K562 (cell line): ENCODE measurements around the gene PRKAG2. TPM values are rescaled to one million over a fixed set of nuclear protein-coding genes. Genes with fewer than 3 reads are reported as not detected.
"Not testable (repeated sequence)": the region's sequence is repeated elsewhere in the genome, so short reads cannot be mapped to it uniquely, and the experiment has no call there.

Experiments used
- BHLHE40 ChIP-seq: IDR thresholded peaks from 2 replicates; pipeline ENCODE4 v1.6.1; 2011; ENCODE audit warnings: low read length, improper control_type of control experiment
- CREM ChIP-seq: IDR thresholded peaks from 2 replicates; pipeline ENCODE4 v1.6.1; 2014; ENCODE audit warnings: antibody characterized with exemption, low read depth
- CTCFL ChIP-seq: IDR thresholded peaks from 2 replicates; pipeline ENCODE4 v1.6.1; 2011; ENCODE audit warnings: borderline replicate concordance, low read depth, mild to moderate bottlenecking, moderate library complexity, low read length; ENCODE audit not compliant: insufficient read depth, poor library complexity, severe bottlenecking
- HDAC1 ChIP-seq, 2 experiments: fragments of 450-650 bp; IDR thresholded peaks; 2 replicates each; pipeline ENCODE4 v1.6.1; 2016 to 2017; ENCODE audit warnings: inconsistent platforms in 1 of 2, mild to moderate bottlenecking in 1 of 2, moderate library complexity in 1 of 2
- HDAC8 ChIP-seq: fragments of 450-650 bp; IDR thresholded peaks from 2 replicates; pipeline ENCODE4 v1.6.1; 2016; ENCODE audit warnings: mild to moderate bottlenecking, missing genetic modification characterization, moderate library complexity, missing compliant biosample characterization
- ID3 ChIP-seq, 2 experiments: fragments of 250-450 bp in 1 of 2; fragments of 450-650 bp in 1 of 2; sonication (Bioruptor Pico) in 1 of 2; IDR thresholded peaks; 2 replicates each; pipeline versions ENCODE4 v1.6.1 to v1.8.0; 2016 to 2021; ENCODE audit warnings: mild to moderate bottlenecking in 2 of 2, moderate library complexity in 2 of 2, missing compliant biosample characterization in 1 of 2, missing genetic modification characterization in 1 of 2
- MYC ChIP-seq, 2 experiments: fragments of 250-450 bp in 1 of 2; sonication (Bioruptor Pico) in 1 of 2; IDR thresholded peaks; 2 replicates each; pipeline versions ENCODE4 v1.5.1 to v1.6.1; 2012 to 2021; ENCODE audit warnings: low read depth in 2 of 2, borderline replicate concordance in 1 of 2, improper control_type of control experiment in 1 of 2, low read length in 1 of 2, mild to moderate bottlenecking in 1 of 2, moderate library complexity in 1 of 2
- NR4A1 ChIP-seq, 2 experiments: fragments of 250-450 bp in 1 of 2; fragments of 450-650 bp in 1 of 2; sonication (Bioruptor Pico) in 1 of 2; IDR thresholded peaks; 2 replicates each; pipeline versions ENCODE4 v1.4.0 to v1.6.1; 2016 to 2020; ENCODE audit warnings: mild to moderate bottlenecking in 2 of 2, missing compliant biosample characterization in 1 of 2, missing genetic modification characterization in 1 of 2, moderate library complexity in 1 of 2
- RAD21 ChIP-seq, 2 experiments: fragments of 250-450 bp in 1 of 2; fragments of 450-650 bp in 1 of 2; sonication (Bioruptor Pico) in 1 of 2; formaldehyde crosslinking in 1 of 2; IDR thresholded peaks in 1 of 2; conservative IDR thresholded peaks in 1 of 2; 2 replicates each; pipeline versions ENCODE4 v1.4.0 to v1.8.0; 2020 to 2022; ENCODE audit warnings: mild to moderate bottlenecking in 2 of 2, moderate library complexity in 1 of 2
- SMAD1 ChIP-seq: fragments of 150-350 bp; IDR thresholded peaks from 2 replicates; pipeline ENCODE4 v1.6.1; 2014; ENCODE audit warnings: low read length, low read depth; ENCODE audit not compliant: partially characterized antibody
- THAP7 ChIP-seq: fragments of 250-450 bp; sonication (Bioruptor Pico); IDR thresholded peaks from 2 replicates; pipeline ENCODE4 v1.5.0; 2021
- ZBTB17 ChIP-seq: fragments of 450-650 bp; formaldehyde crosslinking; IDR thresholded peaks from 2 replicates; pipeline ENCODE4 v1.4.0; 2020; ENCODE audit warnings: mild to moderate bottlenecking
- polyA plus RNA-seq, 8 experiments: library from polyadenylated mRNA; depleted of rRNA in 4 of 8; stranded (reverse) in 5 of 8; unstranded in 3 of 8; fragments of >200 nt; fragmentation: Nextera tagmentation in 2 of 8; fragmentation: Illumina TruSeq in 1 of 8; extraction: Ambion mirVana in 2 of 8; extraction: Trizol in 1 of 8; gene quantifications; 2 replicates each; pipeline versions ENCODE4 v1.2.1 to v1.2.3, GENCODE V29; 2011 to 2014; ENCODE audit warnings: inconsistent platforms in 1 of 8, missing spikeins in 1 of 8
- total RNA-seq, 7 experiments: library from RNA; depleted of rRNA in 6 of 7; stranded (reverse); fragments of >200 nt in 6 of 7; fragmentation: Illumina TruSeq in 2 of 7; extraction: Trizol in 2 of 7; gene quantifications; 2 replicates each; pipeline versions ENCODE4 v1.2.1 to v1.2.3, GENCODE V29; 2011 to 2021; ENCODE audit warnings: low replicate concordance in 1 of 7
- TF ChIP-seq, protein P1 (sequence below): fragments of 200-800 bp; sonication (Bioruptor generic); IDR thresholded peaks from 2 replicates; pipeline ENCODE4 v1.6.1; 2017; ENCODE audit warnings: missing genetic modification characterization, missing compliant biosample characterization

The PRKAG2 gene
- total and polyA plus RNA-seq, 9 of the 15 experiments (the other 6 are each of a cell fraction or from before 2014, with no cell fraction given): 0.99 to 5.6 (median 3.3) TPM

DNA sequence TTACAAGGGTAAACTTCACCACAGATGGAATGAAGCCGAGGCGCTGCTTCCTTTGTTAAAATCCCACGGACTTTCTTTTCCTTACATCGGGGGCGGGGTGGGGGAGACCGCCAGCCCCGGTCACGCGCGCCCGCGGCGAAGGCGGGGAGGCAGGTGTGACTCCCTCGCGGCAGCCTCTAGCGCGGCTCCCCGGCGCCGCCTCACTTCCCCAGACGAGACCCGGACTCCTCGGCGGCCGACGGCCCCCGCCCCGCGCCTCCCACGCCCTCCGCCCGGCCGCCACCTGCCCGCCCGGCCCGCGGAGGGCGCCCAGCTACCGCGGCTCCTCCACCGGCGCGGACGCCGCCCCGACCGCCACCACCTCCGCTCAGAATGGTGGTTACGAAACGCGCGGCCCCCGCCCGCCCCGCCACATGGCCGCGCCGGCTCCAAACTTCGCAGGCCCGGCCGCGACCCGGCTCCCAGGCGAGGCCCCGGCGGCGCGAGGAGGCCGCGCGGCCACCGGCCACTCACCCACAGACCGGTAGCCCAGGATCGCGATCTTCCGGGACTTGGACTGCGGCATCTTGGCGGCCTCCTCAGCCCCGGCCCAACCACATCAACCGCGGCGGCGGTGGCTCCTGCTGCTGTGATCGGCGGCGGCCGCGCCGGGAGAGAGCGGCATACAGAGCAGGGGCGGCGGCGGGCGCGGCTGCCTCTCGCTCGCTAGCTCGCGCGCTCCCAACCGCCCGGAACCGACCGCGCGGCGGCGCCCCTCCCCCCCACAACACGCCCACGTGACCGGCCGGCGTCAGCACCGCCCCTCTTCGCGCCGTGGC is 357.8 kb downstream of the PRKAG2 start (continued):
- TF ChIP-seq ZBTB17 (CRISPR knock-in tag) (peak; percentile 66; the same call in 1 of the 2 replicates), ID3 (tag; IDR thresholded peaks at IDR 0.05) (peak; percentile 66; the same call in 1 of the 2 replicates), SMAD1 (peak; percentile 34), BHLHE40 (peak; percentile 65), MYC (IDR thresholded peaks at IDR 0.05; ENCODE audit: low read depth, low read length) (peak; percentile 87), CREM (peak; percentile 11; the same call in 1 of the 2 replicates), CTCFL (peak; percentile 60), THAP7 (peak; percentile 69; the same call in 1 of the 2 replicates), HDAC1 (IDR thresholded peaks at IDR 0.05) (peak in 1 of 2 experiments; percentile 12; a peak in 2 of 4 replicates), NR4A1 (tag; IDR thresholded peaks at IDR 0.05) (peak; percentile 79), RAD21 (CRISPR knock-in tag; conservative IDR thresholded peaks at IDR 0.05 in 1 of 2, IDR thresholded peaks at IDR 0.05 in 1 of 2) (peak in 1 of 2 experiments; percentile 35; a peak in 1 of 4 replicates), HDAC8 (tag) (peak; percentile 71; the same call in 1 of the 2 replicates)
- TF ChIP-seq ID3 (CRISPR knock-in tag; IDR thresholded peaks at IDR 0.05); MYC (CRISPR knock-in tag; IDR thresholded peaks at IDR 0.05; ENCODE audit: borderline replicate concordance, low read depth); NR4A1 (CRISPR knock-in tag; IDR thresholded peaks at IDR 0.05): not testable (repeated sequence)
- TF ChIP-seq, protein P1, sequence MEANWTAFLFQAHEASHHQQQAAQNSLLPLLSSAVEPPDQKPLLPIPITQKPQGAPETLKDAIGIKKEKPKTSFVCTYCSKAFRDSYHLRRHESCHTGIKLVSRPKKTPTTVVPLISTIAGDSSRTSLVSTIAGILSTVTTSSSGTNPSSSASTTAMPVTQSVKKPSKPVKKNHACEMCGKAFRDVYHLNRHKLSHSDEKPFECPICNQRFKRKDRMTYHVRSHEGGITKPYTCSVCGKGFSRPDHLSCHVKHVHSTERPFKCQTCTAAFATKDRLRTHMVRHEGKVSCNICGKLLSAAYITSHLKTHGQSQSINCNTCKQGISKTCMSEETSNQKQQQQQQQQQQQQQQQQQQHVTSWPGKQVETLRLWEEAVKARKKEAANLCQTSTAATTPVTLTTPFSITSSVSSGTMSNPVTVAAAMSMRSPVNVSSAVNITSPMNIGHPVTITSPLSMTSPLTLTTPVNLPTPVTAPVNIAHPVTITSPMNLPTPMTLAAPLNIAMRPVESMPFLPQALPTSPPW (CRISPR knock-in tag): peak; percentile 77; the same call in 1 of the 2 replicates
